HepG2 (cell line): Measurements from ENCODE around the gene RPL27A. TPM values are rescaled to one million over a fixed set of nuclear protein-coding genes. Genes with fewer than 3 reads are reported as not detected.

ENCODE experiments used
- AKAP8 ChIP-seq: sonication (generic); formaldehyde crosslinking; IDR thresholded peaks from 2 replicates; pipeline ENCODE4 v1.5.1; 2020; ENCODE audit warnings: mild to moderate bottlenecking, missing genetic modification reagents
- ATF1 ChIP-seq: IDR thresholded peaks from 2 replicates; pipeline ENCODE4 v1.6.1; 2016; ENCODE audit warnings: mild to moderate bottlenecking, control low read depth
- ATF6 ChIP-seq: sonication (generic); formaldehyde crosslinking; conservative IDR thresholded peaks from 2 replicates; pipeline ENCODE4 v1.4.0; 2020; ENCODE audit warnings: missing genetic modification reagents
- ATF7 ChIP-seq, 2 experiments: fragments of 450-650 bp in 1 of 2; sonication (generic) in 1 of 2; formaldehyde crosslinking in 1 of 2; IDR thresholded peaks; 2 replicates each; pipeline versions ENCODE4 v1.4.0 to v1.6.1; 2016 to 2020; ENCODE audit warnings: antibody characterized with exemption in 1 of 2, mild to moderate bottlenecking in 1 of 2, missing genetic modification reagents in 1 of 2
- CBX1 ChIP-seq: IDR thresholded peaks from one replicate; pipeline ENCODE4 v1.6.1; 2016; ENCODE audit warnings: antibody characterized with exemption, low read depth
- CCAR2 ChIP-seq: fragments of 200-400 bp; formaldehyde crosslinking; optimal IDR thresholded peaks from 2 replicates; pipeline ENCODE3; 2018; ENCODE audit warnings: low read depth, mild to moderate bottlenecking, low read length, moderate library complexity
- CEBPZ ChIP-seq: IDR thresholded peaks from 2 replicates; pipeline ENCODE4 v1.6.1; 2012; ENCODE audit warnings: low read length, improper control_type of control experiment
- CTCF ChIP-seq: sonication (generic); formaldehyde crosslinking; IDR thresholded peaks from 2 replicates; pipeline ENCODE4 v1.5.0; 2020; ENCODE audit warnings: mild to moderate bottlenecking, missing genetic modification reagents, moderate library complexity
- E2F2 ChIP-seq: sonication (generic); formaldehyde crosslinking; IDR thresholded peaks from 2 replicates; pipeline ENCODE4 v1.4.0; 2020; ENCODE audit warnings: missing genetic modification reagents, borderline replicate concordance
- FOXO1 ChIP-seq: sonication (generic); formaldehyde crosslinking; IDR thresholded peaks from 2 replicates; pipeline ENCODE4 v1.4.0; 2020; ENCODE audit warnings: missing genetic modification reagents
- MNT ChIP-seq: fragments of 450-650 bp; IDR thresholded peaks from 2 replicates; pipeline ENCODE4 v1.6.1; 2016
- MTA3 ChIP-seq: sonication (generic); formaldehyde crosslinking; IDR thresholded peaks from 2 replicates; pipeline ENCODE4 v1.4.0; 2020; ENCODE audit warnings: missing genetic modification reagents
- PHB2 ChIP-seq: fragments of 450-650 bp; IDR thresholded peaks from 2 replicates; pipeline ENCODE4 v1.6.1; 2018; ENCODE audit not compliant: partially characterized antibody
- PHF21A ChIP-seq: sonication (generic); formaldehyde crosslinking; IDR thresholded peaks from 2 replicates; pipeline ENCODE4 v1.5.0; 2020; ENCODE audit warnings: mild to moderate bottlenecking, missing genetic modification reagents
- RARA ChIP-seq: IDR thresholded peaks from 2 replicates; pipeline ENCODE4 v1.6.1; 2016; ENCODE audit warnings: missing genetic modification reagents, missing compliant biosample characterization
- SALL2 ChIP-seq: sonication (generic); formaldehyde crosslinking; IDR thresholded peaks from 2 replicates; pipeline ENCODE4 v1.8.1; 2023; ENCODE audit warnings: mild to moderate bottlenecking, missing genetic modification reagents, inconsistent platforms
- SIX4 ChIP-seq: sonication (generic); formaldehyde crosslinking; IDR thresholded peaks from 2 replicates; pipeline ENCODE4 v1.4.0; 2020; ENCODE audit warnings: missing genetic modification reagents
- SMC3 ChIP-seq: IDR thresholded peaks from 2 replicates; pipeline ENCODE4 v1.6.1; 2011; ENCODE audit warnings: low read length, improper control_type of control experiment
- ZNF800 ChIP-seq: sonication (generic); formaldehyde crosslinking; IDR thresholded peaks from 2 replicates; pipeline ENCODE4 v1.4.0; 2020; ENCODE audit warnings: missing genetic modification reagents
- ZSCAN30 ChIP-seq: sonication (generic); formaldehyde crosslinking; IDR thresholded peaks from 2 replicates; pipeline ENCODE4 v1.5.0; 2020; ENCODE audit warnings: mild to moderate bottlenecking, missing genetic modification reagents
- polyA plus RNA-seq, 8 experiments: library from polyadenylated mRNA; depleted of rRNA in 3 of 8; stranded (reverse) in 7 of 8; unstranded in 1 of 8; fragments of >200 nt; fragmentation: Illumina TruSeq in 4 of 8; extraction: Trizol in 4 of 8; gene quantifications; 2 replicates each; pipeline versions ENCODE4 v1.2.1 to v1.2.3, GENCODE V29; 2011 to 2016; ENCODE audit warnings: low read depth in 4 of 8, missing spikeins in 1 of 8, mixed read lengths in 1 of 8; ENCODE audit not compliant: insufficient read depth in 1 of 8
- total RNA-seq, 5 experiments: library from RNA; depleted of rRNA; stranded (reverse); fragments of >200 nt; fragmentation: Illumina TruSeq; extraction: Trizol; gene quantifications; 2 replicates each; pipeline ENCODE4 v1.2.3, GENCODE V29; 2016; ENCODE audit warnings: low read depth in 1 of 5

The RPL27A gene
- total and polyA plus RNA-seq, 2 of the 13 experiments (the other 11 are each of a cell fraction or from before 2014, with no cell fraction given) = 1,531 to 2,153 TPM

GRCh38 chr11:8733852-8734251 is 51.3 kb downstream of the RPL27A start (continued):
- TF ChIP-seq MNT = no peak
- no peak for TF ChIP-seq CTCF
- TF ChIP-seq ATF6 (CRISPR knock-in tag) = no peak
- no peak for TF ChIP-seq MTA3 (CRISPR knock-in tag)
- TF ChIP-seq E2F2 (CRISPR knock-in tag) = no peak
- TF ChIP-seq CEBPZ = no peak
- peak; percentile 33; the same call in 1 of the 2 replicates for TF ChIP-seq FOXO1 (CRISPR knock-in tag)
- no peak for TF ChIP-seq AKAP8 (CRISPR knock-in tag)
- TF ChIP-seq SALL2 = no peak
- no peak for TF ChIP-seq PHB2
- TF ChIP-seq SIX4 (CRISPR knock-in tag) = no peak
- no peak for TF ChIP-seq ZNF800 (CRISPR knock-in tag)
- no peak for TF ChIP-seq ATF1 (CRISPR knock-in tag)
- no peak for TF ChIP-seq CCAR2
- peak; percentile 53; the same call in 1 of the 2 replicates for TF ChIP-seq RARA (CRISPR knock-in tag)
- TF ChIP-seq PHF21A (CRISPR knock-in tag) = 0 out of 2 replicates have a peak, but pooled peaks have one; percentile 26
- TF ChIP-seq ZSCAN30 (CRISPR knock-in tag) = no peak
- no peak for TF ChIP-seq SMC3
- TF ChIP-seq ATF7 (IDR thresholded peaks at IDR 0.05) = no peak
- TF ChIP-seq ATF7 (CRISPR knock-in tag; IDR thresholded peaks at IDR 0.05) = no peak
- no peak for TF ChIP-seq CBX1
